Ammon's horn (tissue), 1 donor: Measurements from ENCODE around the gene PLXNA4.
A peak's percentile ranks its signal among the peaks of the same experiment; 100 is the strongest.

Source experiments
- DNase-seq: peaks from one replicate; pipeline ENCODE4 v3.0.0-alpha.2; 2016; ENCODE audit warnings: low spot score

The PLXNA4 gene

GRCh38 chr7:132318352-132319318 is 257.6 kb downstream of the PLXNA4 start:
- DNase-seq = peak; percentile 92

- no peak for DNase-seq
Measured at GRCh38 chr7:132317701-132318351, 258.4 kb downstream of the PLXNA4 start.

- DNase-seq = no peak
Measured at GRCh38 chr7:132312531-132313055, 263.7 kb downstream of the PLXNA4 start.

GRCh38 chr7:132311733-132312132 is 264.5 kb downstream of the PLXNA4 start:
- DNase-seq = no peak

GRCh38 chr7:132309102-132309805 is 267.0 kb downstream of the PLXNA4 start:
- no peak for DNase-seq

- no peak for DNase-seq
Measured at GRCh38 chr7:132307465-132307864, 268.8 kb downstream of the PLXNA4 start.

GRCh38 chr7:132300599-132301277 is 275.5 kb downstream of the PLXNA4 start:
- DNase-seq = no peak

GRCh38 chr7:132298790-132299189 is 277.5 kb downstream of the PLXNA4 start:
- DNase-seq = peak; percentile 39

- DNase-seq = no peak
Measured at GRCh38 chr7:132296820-132297219, 279.4 kb downstream of the PLXNA4 start.

GRCh38 chr7:132295175-132295574 is 281.1 kb downstream of the PLXNA4 start:
- no peak for DNase-seq

GRCh38 chr7:132292803-132293202 is 283.5 kb downstream of the PLXNA4 start:
- DNase-seq = no peak

- DNase-seq = no peak
Measured at GRCh38 chr7:132291481-132291880, 284.8 kb downstream of the PLXNA4 start.

- DNase-seq = no peak
Measured at GRCh38 chr7:132290021-132290420, 286.2 kb downstream of the PLXNA4 start.

- no peak for DNase-seq
Measured at GRCh38 chr7:132286836-132287235, 289.4 kb downstream of the PLXNA4 start.

- DNase-seq = no peak
Measured at GRCh38 chr7:132280335-132280734, 295.9 kb downstream of the PLXNA4 start.

- DNase-seq = no peak
Measured at GRCh38 chr7:132279718-132280117, 296.6 kb downstream of the PLXNA4 start.

GRCh38 chr7:132276976-132277725 is 299.1 kb downstream of the PLXNA4 start:
- peak; percentile 26 for DNase-seq

GRCh38 chr7:132276234-132276630 is 300.0 kb downstream of the PLXNA4 start:
- no peak for DNase-seq

GRCh38 chr7:132275416-132276233 is 300.6 kb downstream of the PLXNA4 start:
- DNase-seq = no peak

- no peak for DNase-seq
Measured at GRCh38 chr7:132272763-132273371, 303.4 kb downstream of the PLXNA4 start.
